Renal pelvis (tissue), 4 donors: ENCODE results near the gene MAML3. TPM values are rescaled to one million over a fixed set of nuclear protein-coding genes. Genes with fewer than 3 reads are reported as not detected.

Experiments used
- DNase-seq: peaks from one replicate; pipeline ENCODE4 v3.0.0-alpha.2; 2013
- polyA plus RNA-seq, 3 donors: library from polyadenylated mRNA; unstranded; fragments of 120-200 nt; gene quantifications; one replicate each; pipeline ENCODE4 v1.2.1, GENCODE V29; 2013; ENCODE audit not compliant: insufficient read length in 3 of 3

The MAML3 gene
- polyA plus RNA-seq, 3 donors, result 17.5 to 20.3 (median 17.6) TPM

DNA sequence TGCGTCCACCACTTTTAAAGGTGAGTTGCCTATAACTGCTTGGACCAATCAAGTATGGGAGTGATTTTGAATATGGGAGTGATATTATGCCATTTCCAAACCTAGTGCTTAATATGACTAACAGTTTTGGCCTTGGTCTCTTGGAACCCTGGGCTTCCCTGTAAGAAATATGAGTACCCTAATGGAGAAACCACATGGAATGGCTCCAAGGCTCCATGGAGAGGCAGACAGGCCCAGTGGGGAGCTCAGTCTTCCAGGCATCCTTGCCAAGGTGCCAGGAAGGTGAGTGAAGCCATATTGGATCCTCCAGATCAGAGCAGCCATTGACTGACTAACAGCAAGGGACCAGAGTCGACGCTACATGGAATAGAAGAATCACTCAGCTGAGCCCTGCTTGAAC, 53.2 kb downstream of the MAML3 start:
- no peak for DNase-seq

DNA sequence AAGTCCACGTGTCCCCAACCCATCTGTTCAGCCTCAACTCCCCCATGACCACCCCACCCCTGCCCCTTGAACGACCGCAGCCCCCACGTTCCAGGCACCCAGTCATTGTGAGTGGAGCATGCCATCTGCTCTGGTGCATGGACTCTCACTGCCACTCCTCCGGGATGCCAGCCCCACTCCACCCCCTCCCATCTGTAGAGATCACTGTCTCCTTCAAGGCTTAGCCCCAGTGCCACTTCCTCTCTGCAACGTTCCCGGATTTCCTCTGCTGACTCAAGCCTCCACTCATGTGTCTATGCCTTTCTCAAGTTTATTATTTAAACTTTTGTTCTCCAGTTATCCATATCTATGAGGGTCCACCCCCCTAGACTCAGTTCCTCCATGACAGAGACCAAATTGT, 54.0 kb downstream of the MAML3 start:
- DNase-seq, result no peak

DNA sequence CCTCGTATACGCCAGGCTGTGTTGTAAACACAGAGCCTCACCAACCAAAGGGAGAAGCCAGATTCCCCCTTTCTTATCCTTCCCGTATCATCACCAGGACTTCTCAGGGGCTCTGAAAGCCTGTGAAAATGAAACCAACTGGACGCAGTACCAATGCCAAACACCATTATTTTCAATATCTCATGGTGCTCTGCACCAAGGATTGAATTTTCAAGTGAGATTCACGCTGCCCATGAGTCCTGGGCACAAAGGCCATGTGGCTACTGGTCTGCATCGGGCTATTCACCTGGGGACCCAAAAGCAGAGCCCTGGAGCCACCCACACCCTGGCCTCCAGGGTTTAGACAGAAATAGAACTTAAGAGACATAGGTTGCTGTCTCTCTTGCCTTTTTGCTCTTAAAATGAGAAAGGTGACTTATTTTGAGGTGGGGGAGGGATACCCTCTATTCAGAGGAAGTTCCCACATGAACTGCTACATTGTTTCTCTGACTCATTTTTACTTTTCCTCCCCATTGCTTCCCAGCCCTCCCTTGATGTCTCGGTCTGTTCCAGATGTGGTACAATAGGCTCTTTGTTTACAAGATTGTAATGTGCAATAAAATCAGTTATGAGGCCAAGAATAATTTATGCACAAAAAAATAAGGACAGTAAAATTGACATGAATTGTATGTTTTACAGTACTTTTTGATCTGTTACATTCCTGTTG, 55.4 kb downstream of the MAML3 start:
- no peak for DNase-seq

DNA sequence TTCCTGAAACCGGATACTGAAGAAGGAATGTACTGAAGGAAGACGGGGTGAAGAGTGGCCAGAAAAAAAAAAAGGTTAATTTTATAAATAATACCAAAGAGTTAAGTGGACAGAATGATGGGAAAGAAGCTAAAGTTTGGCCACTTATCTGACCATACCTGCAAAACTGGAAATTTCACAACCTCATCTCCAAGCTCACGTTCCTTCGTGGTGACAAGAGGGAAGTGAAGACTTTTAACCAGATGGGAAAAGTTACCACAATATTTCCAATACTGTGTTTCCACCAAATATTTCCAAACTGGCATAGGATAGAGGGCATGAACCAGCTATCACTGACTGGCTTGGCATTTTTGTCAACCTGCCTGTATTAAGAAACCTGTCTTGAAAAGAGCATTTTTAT, 56.4 kb downstream of the MAML3 start:
- no peak for DNase-seq

GRCh38 chr4:140096921-140097320, 57.1 kb downstream of the MAML3 start:
- DNase-seq, result no peak

GRCh38 chr4:140096483-140096861, 57.5 kb downstream of the MAML3 start:
- no peak for DNase-seq

GRCh38 chr4:140095694-140096482, 58.1 kb downstream of the MAML3 start:
- no peak for DNase-seq

DNA sequence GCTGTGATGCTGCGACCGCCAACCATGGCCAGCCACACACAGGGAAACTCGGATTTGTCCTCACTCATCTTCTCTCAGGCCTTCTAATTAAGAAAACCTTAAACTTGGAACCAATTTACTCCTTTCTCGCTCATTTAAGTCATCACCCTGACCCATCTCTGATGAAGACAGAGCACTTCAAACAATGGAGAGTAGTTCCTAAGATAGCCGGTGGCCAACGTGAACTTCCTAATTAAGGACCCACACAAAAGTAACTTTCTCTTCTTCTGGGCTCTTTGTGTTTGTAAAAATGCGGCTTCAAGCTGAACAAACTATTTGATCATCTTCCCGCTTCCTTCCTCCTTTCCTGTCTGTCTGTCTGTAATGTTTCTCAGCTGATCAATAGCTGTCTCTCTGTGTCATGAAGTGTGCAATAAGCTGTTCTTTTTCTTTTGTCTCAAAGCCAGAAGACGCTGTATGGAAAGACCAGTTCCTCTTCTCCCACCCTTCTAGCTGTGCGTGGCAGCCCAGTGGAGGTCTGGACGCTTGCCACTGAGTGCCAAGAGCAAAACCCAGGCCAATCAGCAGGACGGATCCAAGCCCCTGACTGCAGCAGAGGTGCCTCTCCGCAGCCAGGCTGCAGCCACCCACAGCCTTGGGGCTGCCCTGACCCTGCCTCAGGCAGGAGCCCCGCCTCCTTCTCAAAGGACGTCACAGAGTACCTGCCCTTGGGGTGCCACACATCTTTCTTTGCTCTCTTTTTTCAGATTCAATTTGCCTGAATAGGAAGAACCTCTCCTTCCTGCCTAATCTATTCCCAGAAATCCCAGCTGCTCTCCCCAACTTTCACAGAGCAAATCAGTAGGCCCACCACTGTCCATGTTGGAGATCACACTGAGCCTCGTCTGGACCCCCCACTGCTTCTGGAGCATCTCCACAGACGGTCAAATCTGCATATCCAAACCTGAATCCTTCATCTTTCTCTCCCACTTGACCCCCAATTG, 59.3 kb downstream of the MAML3 start:
- no peak for DNase-seq

DNA sequence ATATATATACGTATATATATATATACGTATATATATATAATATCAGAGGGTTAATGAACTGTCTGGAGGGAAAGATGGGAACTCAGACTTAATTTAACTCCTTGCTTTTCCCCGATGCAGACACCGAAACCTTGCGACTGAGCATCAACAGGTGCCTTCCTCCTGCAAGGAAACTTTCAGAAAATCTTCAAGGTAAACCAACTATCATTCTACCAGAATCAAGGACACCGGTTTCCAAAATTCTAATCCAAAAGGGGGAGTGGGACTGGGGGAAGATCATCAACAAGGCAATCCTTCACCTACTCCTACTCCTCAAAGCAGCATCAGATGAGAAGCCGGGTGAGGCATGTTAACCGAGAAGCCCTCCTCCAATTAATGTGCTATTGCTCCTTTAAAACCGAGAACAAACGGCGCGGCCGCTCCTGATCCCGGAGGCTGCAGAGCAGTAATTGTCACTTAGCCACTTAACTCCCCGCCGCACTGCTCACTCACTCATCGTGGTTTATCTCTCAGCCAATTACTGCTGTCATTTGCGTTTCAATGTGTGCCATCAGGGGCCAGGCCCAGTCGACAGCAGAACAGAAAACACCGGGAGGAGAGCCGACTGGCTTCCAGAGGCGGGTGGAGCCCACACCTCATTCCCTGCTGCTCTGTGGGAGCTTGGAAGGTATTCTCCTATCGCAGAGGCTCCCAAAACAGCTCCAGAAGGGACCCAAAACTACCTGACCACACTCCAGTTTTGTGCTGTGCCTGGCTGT, 61.7 kb downstream of the MAML3 start:
- DNase-seq, result no peak

GRCh38 chr4:140091305-140091704, 62.7 kb downstream of the MAML3 start:
- DNase-seq, result no peak

GRCh38 chr4:140090215-140090731, 63.7 kb downstream of the MAML3 start:
- DNase-seq, result no peak

GRCh38 chr4:140089216-140089615, 64.8 kb downstream of the MAML3 start:
- no peak for DNase-seq

GRCh38 chr4:140088323-140088967, 65.5 kb downstream of the MAML3 start:
- no peak for DNase-seq

GRCh38 chr4:140085881-140086280, 68.1 kb downstream of the MAML3 start:
- DNase-seq, result no peak

- no peak for DNase-seq
Measured at GRCh38 chr4:140085062-140085622, 68.8 kb downstream of the MAML3 start.

- no peak for DNase-seq
Measured at GRCh38 chr4:140084385-140084784, 69.6 kb downstream of the MAML3 start.

GRCh38 chr4:140082391-140082755, 71.6 kb downstream of the MAML3 start:
- no peak for DNase-seq

DNA sequence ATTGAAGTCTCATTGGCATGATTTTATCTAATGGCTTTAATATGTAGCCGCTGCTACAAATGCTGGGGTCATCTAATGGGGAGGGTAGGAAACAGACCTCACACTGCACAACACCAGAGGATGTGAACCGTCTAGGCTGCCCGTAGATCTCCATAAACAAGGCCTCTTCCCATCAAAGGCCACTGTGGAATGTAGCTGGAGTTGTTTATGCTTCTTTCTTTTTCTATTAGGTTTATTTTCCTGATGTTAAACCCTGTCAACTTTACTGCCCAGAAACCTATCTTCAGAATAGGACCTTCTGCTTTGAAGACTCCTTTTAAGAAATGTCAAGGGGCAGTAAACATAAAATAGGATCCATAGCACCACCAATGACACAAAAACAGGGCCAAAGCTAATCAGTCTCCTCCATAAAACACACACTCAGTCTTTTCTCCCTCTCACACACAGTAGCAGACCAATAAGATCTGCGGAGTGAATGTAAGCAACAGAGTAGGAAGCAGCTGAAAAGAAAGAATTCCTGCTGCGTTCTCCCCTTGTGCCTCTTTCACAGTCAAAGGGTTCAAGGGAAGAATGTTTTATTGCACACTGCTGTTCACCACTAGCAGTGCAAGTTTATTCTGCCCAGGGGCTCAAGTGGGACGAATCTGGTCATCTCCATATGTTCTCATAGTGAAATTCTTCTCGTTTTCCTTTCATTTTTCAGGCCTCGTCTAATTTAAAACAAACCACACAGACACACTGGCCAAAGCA, 72.2 kb downstream of the MAML3 start:
- DNase-seq, result no peak

DNA sequence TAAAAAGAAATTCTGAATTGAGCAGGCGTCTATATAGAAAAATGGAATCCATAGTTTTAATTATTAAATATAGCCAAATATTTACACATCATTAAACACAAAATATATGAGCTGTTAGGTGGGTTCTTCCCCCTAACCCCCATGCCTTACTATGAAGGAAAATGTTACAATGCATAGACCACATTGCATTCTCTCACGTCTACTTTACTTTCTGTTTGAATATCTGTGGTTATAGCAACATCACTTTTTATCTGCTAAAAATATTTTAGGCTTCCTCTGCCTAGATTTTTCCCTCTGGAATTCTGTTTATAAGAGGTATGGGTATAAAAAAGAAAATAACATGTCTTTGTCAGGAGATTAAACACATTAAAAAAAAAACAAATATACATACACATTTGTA, 73.1 kb downstream of the MAML3 start:
- DNase-seq, result no peak

DNA sequence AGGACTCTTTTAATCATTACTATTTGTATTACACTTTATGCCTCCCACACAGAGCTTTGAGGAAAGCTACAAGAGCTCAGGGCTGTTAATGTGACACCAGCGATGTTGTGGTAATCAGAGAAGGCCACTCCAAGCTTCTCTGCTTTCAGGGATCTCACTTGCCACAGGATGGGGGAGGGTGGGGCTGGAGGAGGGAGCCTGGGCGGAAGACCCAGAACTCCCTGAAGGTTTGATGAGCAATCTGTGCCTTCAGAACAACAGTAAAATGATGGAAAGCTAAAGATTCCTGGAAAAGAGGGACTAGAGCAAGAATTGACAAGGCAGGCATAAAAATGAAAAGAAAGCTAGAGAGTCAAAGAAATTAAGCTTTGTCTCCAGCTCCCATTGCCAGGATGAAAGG, 75.6 kb downstream of the MAML3 start:
- peak; percentile 80 for DNase-seq
